GM19468 (cell line): Measurements from ENCODE around the gene SLC44A4.
"Not testable (repeated sequence)": the region's sequence is repeated elsewhere in the genome, so short reads cannot be mapped to it uniquely, and the experiment has no call there.

Experiments used
- ATAC-seq: cut with Tn5 transposase; IDR thresholded peaks from one replicate; pipeline ENCODE4 v1.9.1; 2021; ENCODE audit warnings: mild to moderate bottlenecking, moderate library complexity, moderate number of reproducible peaks; ENCODE audit not compliant: unreplicated experiment; ENCODE audit errors: extremely low read depth

Gene SLC44A4

GRCh38 chr6:31836047-31836473, 42.7 kb downstream of the SLC44A4 start:
- ATAC-seq: no peak

GRCh38 chr6:31834367-31835250, 44.2 kb downstream of the SLC44A4 start:
- ATAC-seq: no peak

- ATAC-seq: no peak
Observed at GRCh38 chr6:31831350-31832215, 47.2 kb downstream of the SLC44A4 start.

- ATAC-seq: no peak
Observed at GRCh38 chr6:31830886-31831335, 47.9 kb downstream of the SLC44A4 start.

GRCh38 chr6:31829633-31830283, 49.0 kb downstream of the SLC44A4 start:
- no peak for ATAC-seq

GRCh38 chr6:31827286-31828079, 51.3 kb downstream of the SLC44A4 start, which contains the start of gene HSPA1B:
Gene HSPA1B, plus strand, starts transcription at chr6:31827738. Its CDS starts 213 bp downstream, at chr6:31827951.
- ATAC-seq: peak; percentile 41

GRCh38 chr6:31826793-31827285, 52.0 kb downstream of the SLC44A4 start:
- no peak for ATAC-seq

GRCh38 chr6:31825553-31825952, 53.2 kb downstream of the SLC44A4 start:
- ATAC-seq: no peak

GRCh38 chr6:31823592-31824196, 55.1 kb downstream of the SLC44A4 start:
- not testable (repeated sequence) for ATAC-seq

- ATAC-seq: no peak
Observed at GRCh38 chr6:31822036-31822821, 56.6 kb downstream of the SLC44A4 start.

- no peak for ATAC-seq
Observed at GRCh38 chr6:31821301-31822035, 57.3 kb downstream of the SLC44A4 start.

- not testable (repeated sequence) for ATAC-seq
Observed at GRCh38 chr6:31820399-31820798, 58.4 kb downstream of the SLC44A4 start.

GRCh38 chr6:31819871-31820299, 58.9 kb downstream of the SLC44A4 start:
- no peak for ATAC-seq

- not testable (repeated sequence) for ATAC-seq
Observed at GRCh38 chr6:31817929-31818511, 60.8 kb downstream of the SLC44A4 start.

- ATAC-seq: not testable (repeated sequence)
Observed at GRCh38 chr6:31817133-31817928, 61.5 kb downstream of the SLC44A4 start.
